GM12864 (cell line): ENCODE measurements around the gene FHOD3.

Experiments
- DNase-seq: peaks from one replicate; pipeline ENCODE4 v3.0.0-alpha.2; 2011; ENCODE audit warnings: low read depth
- H3K4me3 ChIP-seq: 2 replicates; pipeline ENCODE4 v1.5.1; 2011; ENCODE audit warnings: mild to moderate bottlenecking, low read depth, low read length, control low read depth
- CTCF ChIP-seq: IDR thresholded peaks from 2 replicates; pipeline ENCODE4 v1.5.1; 2011; ENCODE audit warnings: low read depth, mild to moderate bottlenecking, moderate library complexity, low read length, control low read depth, inconsistent platforms; ENCODE audit errors: missing control alignments

Gene FHOD3

GRCh38 chr18:36309436-36310391 is 12.2 kb downstream of the FHOD3 start:
- no peak for TF ChIP-seq CTCF
- DNase-seq: no peak
- H3K4me3 ChIP-seq: no peak overlapping the region

- no peak for DNase-seq
- no peak for TF ChIP-seq CTCF
- no peak overlapping the region for H3K4me3 ChIP-seq
Measured at GRCh38 chr18:36311026-36311570, 13.6 kb downstream of the FHOD3 start.

- no peak for DNase-seq
- TF ChIP-seq CTCF: no peak
- no peak overlapping the region for H3K4me3 ChIP-seq
Measured at GRCh38 chr18:36312806-36313395, 15.4 kb downstream of the FHOD3 start.

- no peak for TF ChIP-seq CTCF
- H3K4me3 ChIP-seq: no peak overlapping the region
- no peak for DNase-seq
Measured at GRCh38 chr18:36314098-36314497, 16.6 kb downstream of the FHOD3 start.

GRCh38 chr18:36314754-36315153 is 17.2 kb downstream of the FHOD3 start:
- no peak for DNase-seq
- no peak overlapping the region for H3K4me3 ChIP-seq
- no peak for TF ChIP-seq CTCF

- DNase-seq: no peak
Measured at GRCh38 chr18:36315736-36316135, 18.2 kb downstream of the FHOD3 start.

More at GRCh38 chr18:36315736-36316135, 18.2 kb downstream of the FHOD3 start:
- no peak for TF ChIP-seq CTCF
- no peak overlapping the region for H3K4me3 ChIP-seq
